ENCODE results near the gene IRAK3.
"Not testable (repeated sequence)": the region's sequence is repeated elsewhere in the genome, so short reads cannot be mapped to it uniquely, and the experiment has no call there.

IRAK3 gene

GRCh38 chr12:66217342-66217917 is 28.4 kb downstream of the IRAK3 start:
- DNase-seq (ENCODE audit: low read depth): no peak

DNA sequence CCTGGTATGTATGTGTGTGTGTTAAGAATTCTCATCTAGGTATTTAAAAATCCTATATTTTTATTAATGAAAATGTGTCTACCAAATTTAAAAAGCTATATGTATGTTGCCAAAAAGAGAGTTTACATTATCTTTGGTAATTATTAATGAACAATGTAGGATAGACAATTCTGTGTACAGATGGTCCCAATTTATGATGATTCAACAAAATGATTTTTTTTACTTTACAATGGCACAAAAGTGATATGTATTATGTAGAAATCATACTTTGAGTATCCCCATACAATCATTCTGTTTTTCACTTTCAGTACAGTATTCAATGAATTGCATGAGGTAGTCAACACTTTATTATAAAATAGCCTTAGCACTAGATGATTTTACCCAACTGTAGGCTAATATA is 39.4 kb downstream of the IRAK3 start:
- DNase-seq (ENCODE audit: low read depth): no peak

- DNase-seq (ENCODE audit: low read depth): no peak
Observed at GRCh38 chr12:66232263-66232662, 43.2 kb downstream of the IRAK3 start.

- peak; percentile 13 for DNase-seq (ENCODE audit: low read depth)
Observed at GRCh38 chr12:66234037-66234693, 45.2 kb downstream of the IRAK3 start.

DNA sequence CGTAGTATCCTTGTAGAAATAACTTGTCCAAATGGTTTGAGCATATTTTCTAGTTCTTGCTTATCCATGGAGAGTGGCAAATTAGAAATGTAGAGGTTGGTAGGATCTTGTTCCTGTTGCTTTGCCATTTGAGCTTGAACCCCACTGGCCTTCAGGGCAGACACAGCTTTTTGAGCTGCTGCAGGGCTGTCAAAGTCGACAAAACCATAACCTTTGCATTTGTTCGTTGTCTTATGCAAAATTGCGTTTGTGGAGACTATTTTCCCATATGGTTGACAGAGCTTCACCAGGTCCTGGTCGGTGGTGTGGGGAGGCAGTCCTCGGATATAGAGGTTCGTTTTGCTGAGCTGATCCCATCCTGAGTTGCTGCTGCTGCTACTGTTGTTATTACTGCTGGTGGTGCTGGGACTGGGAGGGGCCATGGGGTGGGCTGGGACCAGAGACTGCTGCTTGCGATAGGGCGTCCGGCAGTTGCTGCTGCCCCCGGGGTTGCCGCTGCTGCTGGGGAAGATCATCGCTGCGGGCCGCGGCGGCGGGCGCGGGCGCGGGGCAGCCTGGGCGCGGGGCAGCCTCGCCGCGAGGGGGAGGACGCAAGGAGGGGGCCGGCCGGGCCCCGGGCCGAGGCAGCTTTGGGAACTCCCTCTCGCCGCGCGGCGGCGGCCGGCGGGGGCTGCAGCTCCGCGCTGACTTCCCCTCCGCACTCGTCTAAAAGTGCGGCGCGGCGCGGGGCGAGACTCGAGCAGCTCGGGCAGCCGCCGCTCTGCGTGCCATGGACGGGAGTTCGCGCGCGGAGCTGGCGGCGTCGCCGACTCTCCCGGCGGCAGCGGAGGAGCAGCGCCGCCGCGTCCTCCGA is 46.0 kb downstream of the IRAK3 start:
- DNase-seq (ENCODE audit: low read depth): peak; percentile 3

- DNase-seq (ENCODE audit: low read depth): no peak
Observed at GRCh38 chr12:66235626-66236281, 46.7 kb downstream of the IRAK3 start.

- not testable (repeated sequence) for DNase-seq (ENCODE audit: low read depth)
Observed at GRCh38 chr12:66236282-66236675, 47.3 kb downstream of the IRAK3 start.

DNA sequence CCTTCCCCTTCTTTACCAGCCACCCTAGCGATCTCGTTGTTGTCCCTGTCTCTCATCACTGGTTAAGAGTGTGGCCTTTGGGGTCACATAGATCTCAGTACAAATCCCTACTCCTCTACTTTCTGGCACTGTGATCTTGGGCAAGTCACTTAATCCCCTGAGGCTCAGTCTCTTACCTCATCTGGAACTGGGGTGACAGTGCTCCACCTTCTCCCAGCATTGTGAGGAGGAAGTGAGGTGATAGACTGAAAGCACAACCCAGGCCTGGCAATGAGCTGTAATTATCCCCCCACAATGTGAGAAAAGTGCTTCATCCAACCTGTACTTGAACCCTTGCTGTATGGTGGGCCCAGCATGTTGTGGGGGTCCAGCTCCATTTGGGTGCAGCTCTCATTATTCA is 48.0 kb downstream of the IRAK3 start:
- DNase-seq (ENCODE audit: low read depth): no peak

DNA sequence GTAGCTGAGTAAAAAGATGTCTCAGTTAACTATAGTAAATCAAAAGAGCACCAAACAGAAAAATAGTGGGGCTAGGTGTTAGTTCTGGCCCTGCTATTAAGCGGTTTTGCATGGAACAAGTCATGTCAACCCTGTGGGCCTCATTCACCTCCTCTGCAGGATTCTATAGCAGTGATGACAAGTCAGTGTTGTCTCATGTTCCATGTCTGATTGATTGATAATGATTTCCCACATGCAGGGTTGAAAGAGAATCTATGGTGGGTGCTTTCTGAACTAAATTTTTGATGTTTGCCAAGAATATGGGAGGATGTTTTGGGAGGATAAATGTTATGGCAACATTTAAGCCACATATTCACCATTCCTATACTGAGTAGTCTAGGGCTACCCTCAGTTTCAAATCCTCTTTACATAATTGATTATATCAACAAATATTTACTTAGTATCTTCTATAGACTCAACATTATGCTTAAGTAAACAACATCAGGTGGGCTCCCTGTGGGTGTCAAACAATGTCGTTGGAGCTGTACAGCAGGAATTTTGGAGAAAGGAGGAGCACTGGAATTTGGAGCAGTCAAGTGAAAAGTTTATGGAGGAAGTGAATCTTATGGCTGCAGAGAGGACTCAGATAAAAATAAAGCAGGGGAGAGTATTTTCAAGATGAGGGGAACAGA is 48.6 kb downstream of the IRAK3 start:
- no peak for DNase-seq (ENCODE audit: low read depth)

GRCh38 chr12:66239295-66239694 is 50.3 kb downstream of the IRAK3 start:
- no peak for DNase-seq (ENCODE audit: low read depth)

DNA sequence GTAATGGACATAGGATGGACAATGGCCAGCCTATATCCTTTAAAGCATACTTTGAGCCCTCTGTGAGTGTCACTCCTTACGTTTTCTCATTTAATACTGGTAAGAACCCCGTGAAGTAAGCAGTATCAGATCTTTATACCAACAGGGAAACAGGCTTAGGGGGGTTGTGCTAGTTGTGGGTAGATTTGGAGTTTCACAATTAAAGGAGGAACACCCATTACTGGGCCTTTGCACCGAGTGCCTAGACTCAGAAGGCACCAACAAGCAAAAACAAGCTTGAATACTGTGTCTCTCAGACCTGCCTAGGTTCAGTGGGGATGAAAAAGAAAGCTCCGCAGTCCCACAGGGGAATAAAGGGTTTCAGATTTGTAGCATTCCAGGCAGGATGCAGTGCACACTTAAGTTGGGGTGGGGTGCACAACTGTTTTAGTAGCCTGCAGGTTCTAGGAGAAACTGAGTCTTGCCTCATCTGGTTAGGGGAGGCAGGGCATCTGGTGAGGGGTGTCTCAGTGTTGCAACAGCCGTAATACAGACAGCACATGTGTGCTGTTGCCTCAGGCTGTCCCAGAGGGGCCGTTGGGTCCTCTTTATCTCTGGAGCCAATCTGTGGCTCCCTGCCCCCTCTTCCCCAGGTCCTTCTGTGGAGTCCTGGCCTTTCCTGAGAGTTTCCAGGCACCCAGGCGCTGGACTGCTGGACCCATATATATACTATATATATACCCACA is 51.2 kb downstream of the IRAK3 start:
- no peak for DNase-seq (ENCODE audit: low read depth)

- DNase-seq (ENCODE audit: low read depth): no peak
Observed at GRCh38 chr12:66241061-66242043, 52.3 kb downstream of the IRAK3 start.

GRCh38 chr12:66242311-66242710 is 53.3 kb downstream of the IRAK3 start:
- DNase-seq (ENCODE audit: low read depth): no peak

GRCh38 chr12:66243911-66244310 is 54.9 kb downstream of the IRAK3 start:
- DNase-seq (ENCODE audit: low read depth): no peak

- DNase-seq (ENCODE audit: low read depth): no peak
Observed at GRCh38 chr12:66244446-66244845, 55.4 kb downstream of the IRAK3 start.

DNA sequence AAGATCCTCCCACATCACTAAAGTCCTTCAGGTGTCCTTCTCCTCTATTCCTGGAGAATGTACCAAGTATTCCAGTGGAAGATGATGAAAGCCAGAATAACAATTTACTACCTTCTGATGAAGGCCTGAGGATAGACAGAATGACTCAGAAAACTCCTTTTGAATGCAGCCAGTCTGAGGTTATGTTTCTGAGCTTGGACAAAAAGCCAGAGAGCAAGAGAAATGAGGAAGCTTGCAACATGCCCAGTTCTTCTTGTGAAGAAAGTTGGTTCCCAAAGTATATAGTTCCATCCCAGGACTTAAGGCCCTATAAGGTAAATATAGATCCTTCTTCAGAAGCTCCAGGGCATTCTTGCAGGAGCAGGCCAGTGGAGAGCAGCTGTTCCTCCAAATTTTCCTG is 58.7 kb downstream of the IRAK3 start:
- DNase-seq (ENCODE audit: low read depth): no peak

DNA sequence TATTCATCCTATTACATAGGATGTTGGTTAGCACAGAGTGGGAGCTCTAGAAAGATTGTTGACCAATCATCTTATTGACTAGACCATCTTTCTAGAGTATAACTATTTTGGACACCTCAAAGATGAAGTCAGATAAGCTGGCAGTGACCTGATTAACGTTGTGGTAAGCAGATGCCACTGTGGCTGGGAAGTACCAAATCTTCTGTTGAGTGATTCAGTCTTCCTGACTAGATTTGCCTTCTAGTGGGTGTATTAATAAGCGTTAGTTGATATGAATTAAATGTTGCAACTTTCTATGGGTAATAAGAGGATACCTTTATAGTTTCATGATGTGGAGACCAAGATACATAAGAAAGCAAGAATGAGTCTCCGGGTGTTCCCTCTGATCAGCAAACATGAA is 62.0 kb downstream of the IRAK3 start:
- no peak for DNase-seq (ENCODE audit: low read depth)

DNA sequence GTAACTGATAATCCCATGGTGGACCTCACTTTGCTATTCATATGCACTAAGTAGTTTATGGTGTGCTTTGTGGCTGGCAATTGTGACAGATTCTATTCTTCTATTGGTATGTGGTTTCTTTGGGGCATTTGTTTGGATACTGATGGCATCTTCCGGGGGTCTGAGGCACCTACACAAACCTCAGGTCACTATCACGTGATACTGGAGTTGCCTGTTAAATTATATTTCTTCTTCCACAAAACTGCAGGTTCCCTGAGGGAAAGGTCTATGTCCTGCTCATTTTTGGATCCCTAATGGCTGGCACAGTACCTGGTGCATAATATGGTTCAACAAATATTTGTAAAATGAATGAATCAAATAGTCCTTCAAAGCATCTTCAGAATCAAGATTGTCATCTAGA is 63.8 kb downstream of the IRAK3 start:
- DNase-seq (ENCODE audit: low read depth): no peak

DNA sequence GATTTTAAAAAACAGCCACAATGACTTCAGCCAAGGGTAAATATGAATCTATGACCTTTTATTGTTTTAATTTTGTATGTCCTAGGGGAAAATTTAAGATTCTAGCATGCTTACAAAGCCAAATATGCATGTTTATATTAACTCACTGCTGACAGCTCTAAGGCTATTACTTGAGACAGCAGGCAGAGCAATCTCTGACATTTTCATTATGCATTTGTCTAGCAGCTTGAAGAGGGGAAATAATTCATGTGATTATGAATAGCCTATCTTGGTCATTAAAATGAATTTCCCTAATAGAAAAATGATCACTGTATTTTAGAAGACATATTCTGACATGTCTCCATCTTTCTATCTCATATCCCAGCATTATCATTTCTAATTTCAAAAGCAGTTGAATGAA is 66.7 kb downstream of the IRAK3 start:
- no peak for DNase-seq (ENCODE audit: low read depth)

GRCh38 chr12:66258011-66258410 is 69.0 kb downstream of the IRAK3 start:
- DNase-seq (ENCODE audit: low read depth): no peak

All from stimulated activated CD4-positive, alpha-beta T cell treated with anti-CD3 and anti-CD28 coated beads, Interleukin-2, amount 100 ng/mL, for 4 hours (primary cell).